RCC 7860 (cell line): ENCODE results near the gene CFAP46.

Experiments
- DNase-seq: peaks from one replicate; pipeline ENCODE4 v3.0.0-alpha.2; 2015; ENCODE audit warnings: low spot score
- FAIRE-seq: peaks from 2 replicates; lab custom pipeline; 2012; peaks lifted over from hg19 to GRCh38; lab: Jason Lieb, UNC

The CFAP46 gene

DNA sequence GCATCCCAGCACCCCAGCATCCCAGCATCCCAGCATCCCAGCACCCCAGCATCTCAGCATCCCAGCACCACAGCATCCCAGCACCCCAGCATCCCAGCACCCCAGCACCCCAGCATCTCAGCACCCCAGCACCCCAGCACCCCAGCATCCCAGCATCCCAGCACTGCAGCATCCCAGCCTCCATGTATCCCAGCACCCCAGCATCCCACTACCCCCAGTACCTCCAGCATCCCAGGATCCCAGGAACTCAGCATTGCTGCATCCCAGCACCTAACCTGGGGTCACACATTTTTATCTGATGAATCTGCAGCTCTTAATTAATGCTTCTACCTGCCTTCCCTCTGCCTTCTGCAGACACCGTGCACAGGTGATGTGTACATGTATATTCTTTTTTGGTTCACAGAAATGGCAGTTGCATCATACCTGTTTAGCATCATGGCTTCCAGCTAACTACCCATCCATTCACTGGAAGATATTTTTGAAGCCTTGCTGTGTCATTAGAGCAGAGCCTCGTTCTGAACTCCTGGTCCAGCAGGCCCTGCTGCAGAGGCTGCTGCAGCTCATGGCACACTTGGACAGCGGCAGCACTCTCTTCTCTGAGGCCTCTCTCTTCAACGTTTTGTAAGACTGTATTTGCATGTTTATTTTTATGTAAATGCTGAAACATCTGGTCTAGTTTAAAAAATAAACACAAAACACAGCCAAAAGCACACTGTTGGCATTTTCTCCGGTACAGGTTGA, 4.6 kb upstream of the CFAP46 start:
- no peak for DNase-seq
- no peak for FAIRE-seq

DNA sequence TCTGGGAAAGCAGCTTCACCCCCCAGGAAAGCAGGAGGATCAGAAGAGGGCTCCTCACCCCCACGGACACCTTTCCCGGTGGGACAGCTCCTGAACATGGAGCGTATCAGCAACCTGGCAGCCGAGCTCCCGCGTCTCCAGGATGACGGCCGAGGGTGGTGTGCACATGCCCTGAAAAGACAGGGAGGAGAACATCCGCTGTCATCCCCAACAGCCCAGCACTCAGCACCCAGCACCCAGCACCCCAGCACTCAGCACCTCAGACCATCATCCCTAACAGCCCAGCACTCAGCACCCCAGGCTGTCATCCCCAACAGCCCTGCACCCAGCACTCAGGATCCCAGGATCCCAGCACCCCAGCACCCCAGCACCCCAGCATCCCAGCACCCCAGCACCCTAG, 3.9 kb upstream of the CFAP46 start:
- FAIRE-seq (no peak), DNase-seq (no peak)

DNA sequence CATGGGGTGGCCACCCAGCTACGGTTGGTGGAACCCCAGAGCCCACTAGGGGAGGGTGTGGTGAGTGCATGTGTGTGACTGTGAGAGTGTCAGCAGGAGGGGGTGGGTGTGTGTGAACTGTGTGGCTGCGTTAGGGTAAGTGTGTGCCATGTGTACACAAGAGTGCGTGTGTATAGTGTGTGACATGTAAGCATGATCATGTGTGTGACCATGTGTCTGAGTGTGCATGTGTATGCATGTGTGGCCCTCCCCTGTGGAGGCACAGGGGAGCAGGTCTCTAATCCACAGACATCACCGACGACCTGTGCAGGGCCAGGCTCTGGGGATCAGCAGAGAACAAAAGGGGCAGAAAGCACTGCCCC, 3.5 kb upstream of the CFAP46 start:
- DNase-seq = no peak

DNA sequence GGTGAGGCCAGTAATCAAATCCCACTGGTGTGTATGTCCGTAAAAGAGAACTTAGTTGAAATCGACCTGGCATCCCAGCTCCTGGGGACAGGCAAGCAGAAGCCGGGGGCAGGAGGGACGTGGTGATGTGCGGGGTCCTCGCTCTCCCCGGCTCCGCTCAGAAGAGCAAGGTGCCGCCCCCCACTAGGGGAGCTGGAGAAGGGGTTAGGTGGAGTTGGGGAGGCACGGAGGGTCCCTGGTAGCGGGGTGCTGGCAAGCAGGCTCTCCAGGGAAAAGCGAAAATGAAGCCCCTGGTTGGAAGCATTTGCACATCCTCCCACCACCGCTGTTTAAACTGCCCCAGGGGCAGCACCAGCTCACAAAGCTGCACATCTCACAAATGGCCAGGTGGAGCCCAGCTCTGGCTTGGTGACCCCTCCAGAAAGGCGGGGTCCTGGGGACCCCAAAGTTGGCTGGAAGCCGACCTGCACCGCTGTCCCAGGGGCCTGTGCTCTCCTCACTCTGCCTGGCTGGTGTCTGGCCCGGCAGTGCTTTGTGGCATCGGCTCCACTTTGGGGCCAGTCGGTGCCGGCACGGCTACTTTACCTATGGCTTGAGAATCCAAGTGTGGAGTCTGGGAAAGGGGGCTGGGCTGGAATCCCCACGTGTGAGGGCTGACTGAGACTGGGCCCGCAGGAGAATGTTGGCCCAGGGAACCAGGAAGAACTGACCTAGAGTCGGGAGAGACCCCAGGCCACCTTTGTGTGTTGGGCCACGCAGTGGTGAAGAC, 2.9 kb upstream of the CFAP46 start:
- FAIRE-seq = no peak

More for the DNA sequence above, 3.5 kb upstream of the CFAP46 start:
- FAIRE-seq = no peak

DNA sequence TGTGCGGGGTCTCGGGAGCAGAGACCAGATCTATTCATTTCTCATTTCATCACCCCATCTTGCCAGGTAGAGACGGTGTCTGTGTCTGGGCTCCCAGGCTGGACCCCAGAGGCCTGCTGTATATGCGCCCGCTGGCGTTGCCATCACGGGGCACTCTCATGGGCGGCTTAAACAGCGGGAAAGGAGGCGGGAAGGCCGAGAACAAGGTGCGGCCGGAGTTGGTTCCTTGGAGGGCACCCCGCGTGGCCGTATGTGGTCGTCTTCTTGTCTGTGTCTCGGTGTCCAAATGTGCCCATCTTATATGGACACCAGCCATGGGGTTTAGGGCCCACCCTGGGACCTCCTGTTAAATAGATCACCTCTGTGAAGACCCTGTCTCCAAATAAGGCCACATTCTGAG, 2.1 kb upstream of the CFAP46 start:
- FAIRE-seq (no peak), DNase-seq (no peak)

More for the DNA sequence above, 2.9 kb upstream of the CFAP46 start:
- DNase-seq = no peak

DNA sequence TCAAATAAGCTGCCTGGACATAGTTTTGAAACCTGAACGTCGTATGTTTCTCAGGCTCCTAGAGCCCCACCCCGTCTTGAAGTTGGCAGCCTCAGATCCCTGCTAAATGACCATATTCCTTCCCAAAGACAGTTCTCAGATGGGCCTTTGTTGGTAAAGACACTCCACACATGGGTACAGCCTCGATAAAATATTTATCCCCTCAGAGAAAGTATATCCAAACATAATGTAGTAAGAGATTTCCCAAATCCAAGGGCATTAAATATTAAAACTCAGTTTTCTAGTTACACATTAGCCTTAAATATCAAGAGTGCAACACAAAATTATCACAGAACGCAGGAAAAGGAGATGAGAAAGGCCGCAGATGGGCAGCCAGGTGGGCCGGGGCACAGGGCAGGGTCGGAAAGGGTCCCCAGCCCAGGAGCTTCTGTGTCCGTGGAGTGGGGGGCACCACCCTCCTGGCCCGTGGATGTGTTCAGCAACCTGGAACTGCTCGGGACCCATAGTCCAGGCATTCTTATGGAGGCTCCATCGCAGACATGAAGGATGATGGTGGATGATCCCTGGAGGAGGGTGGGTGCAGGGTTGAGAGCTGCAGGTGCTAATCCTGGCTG, 1.5 kb upstream of the CFAP46 start:
- DNase-seq (no peak), FAIRE-seq (no peak)

DNA sequence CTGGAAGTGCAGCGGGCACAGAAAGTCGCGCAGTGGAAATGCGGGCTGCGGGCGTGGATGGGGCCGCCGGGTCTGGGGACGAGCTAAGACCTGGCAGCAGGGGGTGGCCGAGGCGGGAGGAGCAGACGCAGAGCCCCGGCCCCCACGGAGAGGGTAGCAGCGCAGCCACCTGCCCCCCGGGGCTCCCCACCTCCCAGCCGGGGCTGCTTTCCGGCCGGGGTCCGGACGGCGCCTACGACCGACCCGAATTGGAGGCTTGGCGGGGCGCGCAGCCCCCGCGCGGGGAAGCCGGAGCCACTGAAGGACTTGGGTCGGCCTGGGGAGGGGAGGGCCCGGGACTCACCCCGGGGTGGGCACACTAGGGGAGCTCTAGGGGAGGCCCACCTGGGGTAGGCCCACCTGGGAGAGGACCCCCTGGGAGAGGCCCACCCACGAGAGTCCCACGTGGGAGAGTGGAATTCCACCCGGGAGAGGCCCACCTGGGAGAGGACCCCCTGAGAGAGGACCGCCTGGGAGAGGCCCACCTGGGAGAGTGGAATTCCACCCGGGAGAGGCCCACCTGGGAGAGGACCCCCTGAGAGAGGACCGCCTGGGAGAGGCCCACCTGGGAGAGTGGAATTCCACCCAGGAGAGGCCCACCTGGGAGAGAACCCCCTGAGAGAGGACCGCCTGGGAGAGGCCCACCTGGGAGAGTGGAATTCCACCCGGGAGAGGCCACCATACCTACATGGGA, 854 bp upstream of the CFAP46 start:
- DNase-seq = no peak
- no peak for FAIRE-seq

DNA sequence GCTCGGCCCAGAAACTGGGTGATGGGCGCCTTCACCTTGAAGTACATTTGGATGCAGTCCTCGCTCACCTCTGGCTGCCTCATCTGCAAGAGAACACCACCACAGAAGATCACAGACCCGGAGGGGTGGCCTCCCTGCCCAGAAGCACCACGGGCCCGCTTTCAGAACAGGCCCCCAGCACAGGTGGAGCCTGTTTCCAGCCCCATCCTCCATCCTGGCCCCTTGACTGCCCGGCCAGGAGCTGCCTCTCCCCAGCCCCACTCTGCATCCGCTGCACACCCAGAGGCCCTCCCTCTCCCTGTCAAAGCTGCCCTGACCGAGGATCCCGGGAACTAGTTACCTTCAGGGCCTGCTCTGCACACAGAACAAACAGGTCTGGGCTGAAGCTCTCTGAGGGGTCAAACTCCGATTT, 724 bp downstream of the CFAP46 start:
- FAIRE-seq (no peak), DNase-seq (no peak)

DNA sequence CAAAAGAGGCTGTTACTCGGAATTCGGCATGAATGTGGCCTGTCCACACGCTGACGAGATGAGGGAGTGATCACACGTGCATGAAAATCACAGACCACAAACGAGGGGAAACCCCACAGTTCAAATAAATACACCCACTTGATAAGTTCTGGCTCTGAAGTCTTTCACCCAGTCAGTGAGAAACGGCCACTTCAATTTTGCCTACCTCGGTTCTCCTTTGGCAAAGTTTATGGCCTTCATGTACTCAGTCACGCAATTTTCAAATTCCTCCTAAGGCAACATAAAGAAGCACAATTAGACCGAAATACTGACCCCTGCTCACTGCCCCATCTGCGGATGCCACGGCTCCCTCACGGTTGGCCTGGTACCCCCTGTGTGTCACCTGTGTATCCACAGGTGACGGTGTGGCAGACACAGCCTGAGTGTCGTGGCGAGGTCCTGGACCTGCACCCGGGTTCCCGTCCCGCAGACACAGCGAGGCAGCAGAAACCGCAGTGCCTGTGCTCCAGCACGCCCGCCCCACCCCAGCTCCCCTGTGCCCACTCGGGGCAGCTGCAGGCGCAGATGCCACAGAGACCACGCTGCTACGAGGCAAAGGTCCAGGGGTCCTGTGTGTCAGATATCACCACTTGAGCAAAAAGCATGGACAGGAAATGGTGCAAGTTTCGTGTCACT, 1.4 kb downstream of the CFAP46 start:
- FAIRE-seq (no peak), DNase-seq (no peak)

DNA sequence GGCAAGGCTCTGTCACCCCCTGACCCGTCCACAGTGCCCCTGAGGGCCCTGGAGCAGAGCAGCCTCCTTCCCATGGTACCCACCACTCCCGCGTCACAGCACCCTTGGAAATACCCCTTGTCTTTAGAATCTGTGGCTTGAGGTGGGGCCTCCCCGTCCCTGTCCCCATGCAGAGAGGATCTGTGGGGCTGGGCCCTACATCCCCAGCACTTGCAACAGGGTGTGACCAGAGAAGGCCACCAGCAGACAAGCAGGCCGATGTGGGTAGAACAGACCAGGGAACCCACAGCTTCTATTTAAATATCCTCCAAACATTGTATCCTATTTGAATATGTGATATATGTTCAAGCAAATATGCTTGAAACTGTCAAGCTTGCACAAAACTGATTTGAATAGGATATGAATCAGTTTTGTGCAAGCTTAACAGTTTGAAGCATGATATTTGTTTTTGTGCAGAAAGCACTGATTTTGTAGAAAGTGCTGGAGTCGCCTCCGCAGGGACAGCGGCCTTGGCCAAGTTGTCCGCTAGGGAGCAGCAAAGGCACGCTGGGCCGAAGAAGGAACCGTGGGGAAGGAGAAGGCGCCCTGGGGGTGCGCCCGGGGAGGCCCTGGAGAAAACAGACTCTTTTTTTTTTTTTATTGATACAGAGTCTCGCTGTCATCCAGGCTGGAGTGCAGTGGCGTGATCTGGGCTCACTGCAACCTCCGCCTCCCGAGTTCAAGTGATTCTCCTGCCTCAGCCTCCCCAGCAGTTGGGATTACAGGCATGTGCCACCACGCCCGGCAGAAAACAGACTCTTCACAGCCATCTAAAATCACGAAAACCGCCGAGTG, 2.2 kb downstream of the CFAP46 start:
- DNase-seq (no peak), FAIRE-seq (no peak)

DNA sequence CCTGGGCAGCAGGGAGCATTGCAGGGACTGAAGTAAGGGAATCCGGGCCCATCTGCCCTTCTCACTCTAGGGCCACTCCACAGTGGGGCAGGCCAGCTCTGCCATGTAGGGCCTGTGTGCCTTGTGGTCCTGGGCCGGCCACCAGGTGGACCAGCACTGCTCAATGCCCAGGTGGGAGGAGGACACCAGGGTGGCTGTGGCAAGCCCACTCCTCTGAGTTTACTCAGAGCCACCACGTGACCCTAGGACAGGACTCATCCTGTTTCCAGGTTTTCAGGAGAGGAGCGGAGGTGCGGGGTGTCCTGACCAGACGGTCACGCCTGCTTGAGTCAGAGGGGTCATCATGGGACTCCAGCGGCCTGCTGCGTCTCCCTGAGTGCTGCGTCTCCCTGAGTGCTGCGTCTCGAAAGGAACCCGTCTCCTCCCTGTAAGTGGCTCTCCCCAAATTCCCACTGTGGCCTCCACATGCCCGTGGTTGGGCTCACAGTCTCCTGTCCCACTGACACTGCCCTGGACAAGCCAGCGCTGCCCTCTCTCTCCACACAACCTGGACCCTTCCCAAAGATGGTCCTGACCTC, 2.9 kb downstream of the CFAP46 start:
- DNase-seq (no peak), FAIRE-seq (no peak)

DNA sequence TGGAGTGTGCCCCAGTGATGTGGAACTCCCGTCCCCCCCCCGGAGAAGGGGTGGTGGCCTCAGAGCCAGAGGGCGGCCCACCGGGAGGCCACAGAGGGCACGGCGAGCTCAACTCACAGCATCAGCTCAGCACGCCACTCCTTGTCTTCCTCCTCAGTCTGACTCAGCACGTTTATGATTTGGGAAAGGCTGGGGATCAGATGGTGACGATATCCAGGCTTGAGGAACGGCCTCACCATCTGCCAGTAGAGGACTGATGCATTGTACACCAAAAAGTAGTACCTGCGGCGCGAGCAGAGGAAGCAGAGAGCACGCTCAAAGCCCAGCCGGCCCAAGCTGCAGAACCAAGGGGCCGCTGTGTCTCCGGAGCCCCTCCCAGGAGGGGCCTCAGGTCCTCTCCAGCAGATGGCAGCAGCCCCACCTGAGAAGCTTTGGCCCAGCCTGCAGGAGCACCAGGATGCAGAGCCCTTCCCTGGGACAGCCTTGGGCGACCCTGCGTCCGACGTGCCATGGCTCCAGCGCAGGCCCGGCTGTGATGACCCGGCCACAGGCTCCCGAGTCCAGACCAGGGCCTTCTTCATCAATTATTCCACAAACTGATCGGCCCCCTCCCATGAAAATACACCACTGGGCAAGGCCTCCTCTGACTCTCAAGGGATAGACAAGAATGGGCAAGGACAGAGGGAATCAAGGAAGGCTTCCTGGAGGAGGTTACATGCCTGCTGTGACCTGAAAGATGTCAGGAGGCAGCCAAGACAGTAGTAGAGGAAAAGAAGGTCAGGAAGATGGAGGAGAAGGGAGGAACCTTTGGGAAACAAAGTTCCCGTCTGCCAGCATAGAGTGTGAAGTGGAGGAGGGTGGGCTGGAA, 3.7 kb downstream of the CFAP46 start:
- DNase-seq (no peak), FAIRE-seq (no peak)

DNA sequence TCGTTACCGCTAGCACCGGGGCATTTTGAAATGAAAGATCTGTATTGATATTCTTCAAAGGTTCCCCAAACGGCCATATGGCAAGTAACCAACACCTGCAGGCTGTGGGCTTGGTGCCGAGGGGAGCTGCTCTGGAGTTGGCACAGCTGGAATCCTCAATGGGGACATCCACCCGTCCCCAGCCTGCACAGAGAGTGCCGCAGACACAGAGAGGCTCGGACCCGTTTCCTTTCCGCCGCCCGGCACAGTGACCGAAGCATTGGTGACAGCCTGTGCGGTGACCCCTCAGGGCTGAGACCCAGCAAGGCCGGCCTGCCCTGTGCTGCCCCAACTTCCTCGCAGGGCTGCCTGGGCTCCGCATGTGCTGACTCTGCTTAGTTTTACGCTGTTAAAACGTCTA, 4.5 kb downstream of the CFAP46 start:
- FAIRE-seq (no peak), DNase-seq (no peak)

DNA sequence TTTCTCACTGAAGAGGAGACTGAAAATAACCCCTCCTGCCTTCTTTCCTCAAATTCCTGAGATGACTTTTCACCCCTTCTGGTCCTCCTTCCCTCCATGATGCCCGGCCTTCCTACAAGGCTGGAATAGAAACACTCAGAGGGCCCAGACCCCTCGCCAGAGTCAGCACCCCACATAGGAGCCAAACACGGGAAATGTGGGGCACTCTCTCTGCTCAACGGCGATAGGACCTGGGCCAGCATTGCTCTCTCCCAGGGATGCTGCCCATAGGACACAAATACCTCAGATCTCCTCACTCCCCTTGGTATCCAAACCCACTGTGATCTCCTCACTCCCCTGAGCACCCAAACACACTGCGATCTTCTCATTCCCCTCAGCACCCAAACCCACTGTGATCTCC, 7.4 kb downstream of the CFAP46 start:
- FAIRE-seq (no peak), DNase-seq (no peak)

DNA sequence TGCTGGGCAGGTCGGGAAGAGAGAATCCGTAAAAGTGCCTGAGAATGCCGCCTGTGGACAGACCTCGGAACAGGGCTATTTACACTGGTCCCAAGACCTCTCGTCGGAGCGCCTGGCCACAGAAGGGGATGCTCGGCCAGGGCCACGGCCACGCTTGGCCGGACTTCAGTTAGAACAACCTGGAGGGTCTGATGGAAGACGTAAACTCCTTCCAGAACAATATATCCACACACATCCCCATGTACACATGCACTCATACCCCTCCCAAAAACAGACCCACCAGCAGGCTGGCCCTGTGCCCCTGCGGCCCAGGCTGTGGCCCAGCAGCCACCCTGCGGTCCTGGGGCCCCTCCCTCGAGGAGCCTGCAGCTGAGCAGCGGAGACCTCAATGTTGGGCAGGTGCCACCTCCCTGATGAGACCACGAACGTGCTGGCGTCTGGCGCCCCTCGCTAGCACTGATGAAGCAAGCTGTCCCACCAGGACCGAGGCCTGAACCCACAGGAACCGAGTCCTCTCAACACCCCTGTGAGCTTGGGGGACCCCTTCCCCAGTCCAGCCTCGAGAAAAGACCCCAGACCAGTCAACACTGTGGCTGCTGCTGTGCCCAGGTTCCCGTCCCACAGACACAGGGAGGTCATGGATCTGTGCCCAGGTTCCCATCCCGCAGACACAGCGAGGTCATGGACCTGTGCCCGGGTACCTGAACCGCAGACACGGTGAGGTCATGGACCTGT, 8.9 kb downstream of the CFAP46 start:
- FAIRE-seq = no peak

DNA sequence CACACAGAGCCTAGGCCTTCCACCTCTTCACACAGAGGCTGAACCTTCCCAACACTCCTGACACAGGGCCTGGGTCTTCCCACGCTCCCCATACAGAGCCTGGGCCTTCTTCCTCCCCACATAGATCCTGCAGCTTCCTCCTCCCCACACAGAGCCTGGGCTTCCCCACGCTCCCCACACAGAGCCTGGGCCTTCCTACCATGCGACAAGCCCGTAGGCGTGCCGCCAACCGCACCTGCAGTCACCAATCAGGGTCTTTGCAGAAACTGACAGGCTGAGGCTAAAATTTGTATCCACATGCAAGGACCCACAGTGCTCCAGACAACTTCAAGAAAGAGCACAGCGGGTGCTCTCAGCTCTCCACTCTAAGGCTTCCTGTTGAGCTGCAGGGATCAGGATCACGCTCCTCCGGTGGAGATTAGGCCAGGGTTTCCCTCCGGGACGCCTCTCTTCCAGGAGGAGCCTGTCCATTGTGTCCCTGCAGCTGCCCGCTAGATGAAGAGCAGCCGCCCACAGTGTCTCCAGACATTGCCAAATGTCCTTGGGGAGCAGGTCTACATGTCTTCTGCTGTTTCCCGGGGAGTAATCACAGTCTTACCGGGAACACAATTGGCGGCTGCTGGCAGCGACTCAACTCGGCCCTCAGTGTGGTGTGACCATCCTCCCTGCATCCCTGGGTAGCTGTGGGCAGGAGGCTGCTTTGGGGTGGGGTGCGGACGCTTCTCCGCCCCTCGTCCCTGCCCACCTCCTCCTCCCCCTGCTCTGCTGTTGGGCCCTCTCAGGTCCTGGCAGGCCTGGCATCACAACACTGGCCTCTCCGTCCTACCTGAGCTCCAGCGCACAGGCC, 9.7 kb downstream of the CFAP46 start:
- no peak for FAIRE-seq
- no peak for DNase-seq

More for the DNA sequence above, 8.9 kb downstream of the CFAP46 start:
- DNase-seq = no peak
